Chondrocyte (in vitro differentiated cells): ENCODE data around the gene DNAJC3. TPM values are rescaled to one million over a fixed set of nuclear protein-coding genes. Genes with fewer than 3 reads are reported as not detected.
A peak's percentile ranks its signal among the peaks of the same experiment; 100 is the strongest.
"Not testable (repeated sequence)": the region's sequence is repeated elsewhere in the genome, so short reads cannot be mapped to it uniquely, and the experiment has no call there.

Source experiments
- DNase-seq: peaks from one replicate; pipeline ENCODE4 v3.0.0; 2021; ENCODE audit warnings: mixed read lengths, low spot score
- H3K27ac Mint-ChIP-seq: one replicate; pipeline ENCODE4 v1.8.0; 2021; ENCODE audit warnings: mild to moderate bottlenecking, moderate library complexity, mixed read lengths; ENCODE audit not compliant: unreplicated experiment
- H3K27me3 Mint-ChIP-seq: 2 replicates; pipeline ENCODE4 v1.8.0; 2021; ENCODE audit warnings: low read depth, mixed read lengths
- H3K36me3 Mint-ChIP-seq: 2 replicates; pipeline ENCODE4 v1.8.0; 2021; ENCODE audit warnings: low read depth, mixed read lengths
- H3K4me1 Mint-ChIP-seq: 2 replicates; pipeline ENCODE4 v1.8.0; 2021; ENCODE audit warnings: low read depth, mild to moderate bottlenecking, mixed read lengths
- H3K4me3 Mint-ChIP-seq: one replicate; pipeline ENCODE4 v1.8.0; 2021; ENCODE audit warnings: mild to moderate bottlenecking, moderate library complexity, mixed read lengths; ENCODE audit not compliant: unreplicated experiment
- H3K9me3 Mint-ChIP-seq: 2 replicates; pipeline ENCODE4 v1.8.0; 2021; ENCODE audit warnings: low read depth, mixed read lengths
- CTCF ChIP-seq: fragments of 200-600 bp; sonication (generic); IDR thresholded peaks from 2 replicates; pipeline ENCODE4 v1.5.0; 2021; ENCODE audit warnings: antibody characterized with exemption, mild to moderate bottlenecking, moderate library complexity
- total RNA-seq: library from RNA; stranded (reverse); gene quantifications from 3 replicates; pipeline ENCODE4 v1.2.1, GENCODE V29; 2021

DNAJC3 gene
- total RNA-seq, 1 donor from 2014 or later: 53.9 TPM

GRCh38 chr13:95723438-95723837, 46.5 kb downstream of the DNAJC3 start:
- Mint-ChIP-seq H3K27ac (no peak overlapping the region), H3K9me3 (no peaks in the 10 kb centered on the region), H3K4me1 (peaks cover 10% of the 10 kb centered on the region), H3K4me3 (no peak overlapping the region), H3K27me3 (no peaks in the 10 kb centered on the region), H3K36me3 (peaks cover 6% of the 10 kb centered on the region)
- TF ChIP-seq CTCF: no peak
- no peak for DNase-seq

GRCh38 chr13:95724252-95724651, 47.3 kb downstream of the DNAJC3 start:
- H3K27ac Mint-ChIP-seq: no peak overlapping the region
- no peak for DNase-seq
- H3K4me1 Mint-ChIP-seq: peaks cover 13% of the 10 kb centered on the region
- H3K27me3 Mint-ChIP-seq: no peaks in the 10 kb centered on the region
- TF ChIP-seq CTCF: no peak
- H3K9me3 Mint-ChIP-seq: no peaks in the 10 kb centered on the region
- no peak overlapping the region for H3K4me3 Mint-ChIP-seq
- H3K36me3 Mint-ChIP-seq: peaks cover 6% of the 10 kb centered on the region

DNA sequence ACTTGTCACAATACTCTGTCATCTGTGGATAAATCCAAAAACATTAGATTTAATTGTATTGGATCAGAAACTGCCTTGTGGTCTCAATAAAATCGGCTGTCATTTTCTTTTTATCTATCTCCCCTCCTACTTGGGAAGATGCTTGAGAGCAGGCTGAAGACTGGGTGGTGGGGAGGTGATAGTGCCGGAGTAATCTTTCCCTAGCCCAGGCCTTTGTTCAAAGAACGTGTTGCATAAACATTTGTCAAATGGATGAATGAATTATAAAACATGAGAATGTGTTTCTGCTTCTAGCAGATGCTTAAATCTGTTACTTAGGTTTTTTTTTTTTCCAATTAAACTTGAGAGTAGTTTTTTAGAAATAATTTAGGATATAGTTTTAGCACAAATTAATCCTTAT, 49.9 kb downstream of the DNAJC3 start:
- no peak overlapping the region for H3K27ac Mint-ChIP-seq
- H3K4me3 Mint-ChIP-seq: no peak overlapping the region
- no peaks in the 10 kb centered on the region for H3K27me3 Mint-ChIP-seq
- no peak for TF ChIP-seq CTCF
- peaks cover 11% of the 10 kb centered on the region for H3K36me3 Mint-ChIP-seq
- peaks cover 9% of the 10 kb centered on the region for H3K9me3 Mint-ChIP-seq
- no peak for DNase-seq
- peaks cover 13% of the 10 kb centered on the region for H3K4me1 Mint-ChIP-seq

DNA sequence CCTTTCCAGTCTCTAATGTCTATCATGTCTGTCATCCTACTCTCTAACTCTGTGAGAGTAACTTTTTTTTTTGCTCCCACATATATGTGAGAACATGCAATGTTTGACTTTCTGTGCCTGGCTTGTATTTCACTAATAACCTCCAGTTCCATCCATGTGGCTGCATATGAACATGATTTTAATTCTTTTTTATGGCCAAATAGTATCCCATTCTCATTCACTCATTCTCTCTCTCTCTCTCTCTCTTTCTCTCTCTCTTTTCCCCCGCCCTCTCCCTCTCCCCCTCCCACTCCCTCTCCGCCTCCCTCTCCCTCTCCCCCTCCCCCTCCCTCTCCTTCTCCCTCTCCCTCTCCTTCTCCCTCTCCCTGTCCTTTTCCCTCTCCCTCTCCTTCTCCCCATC, 52.0 kb downstream of the DNAJC3 start:
- DNase-seq: no peak
- H3K27me3 Mint-ChIP-seq: no peaks in the 10 kb centered on the region
- no peak for TF ChIP-seq CTCF
- H3K36me3 Mint-ChIP-seq: peaks cover 15% of the 10 kb centered on the region
- H3K27ac Mint-ChIP-seq: no peak overlapping the region
- H3K9me3 Mint-ChIP-seq: peaks cover 24% of the 10 kb centered on the region
- no peak overlapping the region for H3K4me3 Mint-ChIP-seq
- H3K4me1 Mint-ChIP-seq: peaks cover 8% of the 10 kb centered on the region

DNA sequence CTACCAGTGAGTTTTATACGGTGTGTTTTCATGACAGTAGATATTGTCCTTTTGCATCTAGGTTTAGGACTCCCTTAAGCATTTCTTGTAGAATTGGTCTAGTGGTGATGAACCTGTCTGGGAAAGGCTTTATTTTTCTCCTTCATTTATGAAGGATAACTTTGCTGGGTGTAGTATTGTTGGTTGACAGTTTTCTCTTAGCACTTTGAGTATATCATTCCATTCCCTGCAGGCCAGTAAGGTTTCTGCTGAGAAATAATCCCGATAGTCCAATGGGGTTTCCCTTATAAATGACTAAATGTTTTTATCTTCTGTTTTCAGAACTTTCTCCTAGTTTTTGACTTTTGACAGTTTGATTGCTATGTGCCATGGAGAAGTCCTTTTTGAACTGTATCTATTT, 57.2 kb downstream of the DNAJC3 start:
- Mint-ChIP-seq H3K27me3 (no peaks in the 10 kb centered on the region), H3K27ac (no peak overlapping the region), H3K9me3 (peaks cover 33% of the 10 kb centered on the region), H3K4me1 (no peaks in the 10 kb centered on the region), H3K4me3 (no peak overlapping the region), H3K36me3 (peaks cover 17% of the 10 kb centered on the region)
- no peak for DNase-seq
- no peak for TF ChIP-seq CTCF

DNA sequence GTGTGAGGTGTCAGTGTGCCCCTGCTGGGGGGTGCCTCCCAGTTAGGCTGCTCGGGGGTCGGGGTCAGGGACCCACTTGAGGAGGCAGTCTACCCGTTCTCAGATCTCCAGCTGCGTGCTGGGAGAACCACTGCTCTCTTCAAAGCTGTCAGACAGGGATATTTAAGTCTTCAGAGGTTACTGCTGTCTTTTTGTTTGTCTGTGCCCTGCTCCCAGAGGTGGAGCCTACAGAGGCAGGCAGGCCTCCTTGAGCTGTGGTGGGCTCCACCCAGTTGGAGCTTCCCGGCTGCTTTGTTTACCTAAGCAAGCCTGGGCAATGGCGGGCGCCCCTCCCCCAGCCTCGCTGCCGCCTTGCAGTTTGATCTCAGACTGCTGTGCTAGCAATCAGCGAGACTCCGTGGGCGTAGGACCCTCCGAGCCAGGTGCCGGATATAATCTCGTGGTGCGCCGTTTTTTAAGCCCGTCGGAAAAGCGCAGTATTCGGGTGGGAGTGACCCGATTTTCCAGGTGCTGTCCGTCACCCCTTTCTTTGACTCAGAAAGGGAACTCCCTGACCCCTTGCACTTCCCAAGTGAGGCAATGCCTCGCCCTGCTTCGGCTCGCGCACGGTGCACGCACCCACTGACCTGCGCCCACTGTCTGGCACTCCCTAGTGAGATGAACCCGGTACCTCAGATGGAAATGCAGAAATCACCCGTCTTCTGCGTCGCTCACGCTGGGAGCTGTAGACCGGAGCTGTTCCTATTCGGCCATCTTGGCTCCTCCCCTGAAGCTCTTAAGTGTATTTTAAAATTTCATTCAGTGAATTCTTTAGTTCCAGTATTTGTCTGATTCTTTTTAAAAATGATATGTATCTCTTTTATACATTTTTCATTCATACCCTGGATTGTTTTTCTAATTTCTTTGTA, 63.4 kb downstream of the DNAJC3 start:
- H3K27me3 Mint-ChIP-seq, H3K36me3 Mint-ChIP-seq, H3K4me1 Mint-ChIP-seq, DNase-seq: not testable (repeated sequence)
- Mint-ChIP-seq H3K27ac (peak overlapping the region; percentile 52), H3K4me3 (peak overlapping the region; percentile 50), H3K9me3 (peaks cover 12% of the 10 kb centered on the region)
